Thymus (tissue), 11 donors: Measurements from ENCODE around the gene IZUMO4. TPM values are rescaled to one million over a fixed set of nuclear protein-coding genes. Genes with fewer than 3 reads are reported as not detected.

Source experiments
- DNase-seq, 9 donors: peaks; one replicate each; pipeline ENCODE4 v3.0.0-alpha.2; 2013; ENCODE audit warnings: low spot score in 9 of 9, low read depth in 6 of 9, missing footprints in 1 of 9
- H3K27ac ChIP-seq, 2 donors: one replicate each; pipeline ENCODE4 v1.5.1; 2013; ENCODE audit warnings: control low read depth in 1 of 2, low read depth in 1 of 2, low read length in 1 of 2, mild to moderate bottlenecking in 1 of 2, moderate library complexity in 1 of 2
- H3K27me3 ChIP-seq, 2 donors: one replicate each; pipeline ENCODE4 v1.5.1; 2013; ENCODE audit warnings: low read length in 1 of 2; ENCODE audit not compliant: control insufficient read depth in 2 of 2, insufficient read depth in 1 of 2
- H3K36me3 ChIP-seq, 2 donors: one replicate each; pipeline ENCODE4 v1.5.1; 2013; ENCODE audit warnings: low read length in 1 of 2, mild to moderate bottlenecking in 1 of 2, moderate library complexity in 1 of 2; ENCODE audit not compliant: control insufficient read depth in 2 of 2, insufficient read depth in 2 of 2
- H3K4me1 ChIP-seq, 2 donors: one replicate each; pipeline ENCODE4 v1.5.1; 2013; ENCODE audit warnings: low read length in 2 of 2; ENCODE audit not compliant: control insufficient read depth in 2 of 2, insufficient read depth in 2 of 2
- H3K4me3 ChIP-seq, 2 donors: one replicate each; pipeline ENCODE4 v1.5.1; 2013; ENCODE audit warnings: low read length in 2 of 2, control low read depth in 1 of 2, mild to moderate bottlenecking in 1 of 2
- H3K9me3 ChIP-seq, 2 donors: one replicate each; pipeline ENCODE4 v1.5.1; 2013; ENCODE audit warnings: low read length in 1 of 2, mild to moderate bottlenecking in 1 of 2; ENCODE audit not compliant: control insufficient read depth in 2 of 2, insufficient read depth in 1 of 2
- WGBS: extraction: QIAGEN DNeasy Blood & Tissue Kit; methylation state at CpG from one replicate; pipeline ENCODE4 v1.1.7; 2013; 5-methylcytosine and 5-hydroxymethylcytosine counted together
- polyA plus RNA-seq: library from polyadenylated mRNA; stranded (reverse); fragments of 200-250 nt; gene quantifications from one replicate; pipeline ENCODE4 v1.2.3, GENCODE V29; 2013
- total RNA-seq: library from RNA; stranded (reverse); fragments of 120-200 nt; gene quantifications from one replicate; pipeline ENCODE4 v1.2.4, GENCODE V29; 2013
- donor health status: healthy.

The IZUMO4 gene
- total and polyA plus RNA-seq, 2 donors, result 5.1 to 37.8 TPM

DNA sequence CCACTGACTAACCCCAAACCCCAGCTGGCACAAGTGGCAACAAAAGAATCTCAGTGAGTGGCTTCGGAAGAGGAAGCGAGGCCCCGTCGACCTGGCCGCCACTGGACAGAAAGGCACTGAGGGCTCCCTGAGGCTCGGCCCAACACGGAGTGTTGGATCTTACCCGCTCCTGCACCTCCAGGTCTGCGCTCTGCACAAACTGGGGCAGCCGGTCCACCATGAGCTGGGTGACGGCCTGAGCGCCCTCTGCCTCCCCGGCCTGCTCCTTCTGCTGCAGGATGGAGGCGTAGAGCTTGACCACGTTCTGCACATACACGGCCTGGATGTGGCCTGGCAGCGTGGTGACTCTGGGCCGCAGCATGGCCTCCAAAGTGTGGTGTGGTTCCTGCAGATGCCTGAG lies 21.7 kb downstream of the IZUMO4 start:
- no peak for DNase-seq
- peaks cover 96 to 98% of the 10 kb centered on the region in 2 donors for H3K36me3 ChIP-seq
- no peak overlapping the region for H3K27ac ChIP-seq
- H3K4me3 ChIP-seq, result no peak overlapping the region
- 97% methylated on average over 18 of the region's 18 CpGs for WGBS
- H3K4me1 ChIP-seq, result no peaks in the 10 kb centered on the region
- H3K9me3 ChIP-seq, result no peaks in the 10 kb centered on the region
- no peaks in the 10 kb centered on the region for H3K27me3 ChIP-seq

DNA sequence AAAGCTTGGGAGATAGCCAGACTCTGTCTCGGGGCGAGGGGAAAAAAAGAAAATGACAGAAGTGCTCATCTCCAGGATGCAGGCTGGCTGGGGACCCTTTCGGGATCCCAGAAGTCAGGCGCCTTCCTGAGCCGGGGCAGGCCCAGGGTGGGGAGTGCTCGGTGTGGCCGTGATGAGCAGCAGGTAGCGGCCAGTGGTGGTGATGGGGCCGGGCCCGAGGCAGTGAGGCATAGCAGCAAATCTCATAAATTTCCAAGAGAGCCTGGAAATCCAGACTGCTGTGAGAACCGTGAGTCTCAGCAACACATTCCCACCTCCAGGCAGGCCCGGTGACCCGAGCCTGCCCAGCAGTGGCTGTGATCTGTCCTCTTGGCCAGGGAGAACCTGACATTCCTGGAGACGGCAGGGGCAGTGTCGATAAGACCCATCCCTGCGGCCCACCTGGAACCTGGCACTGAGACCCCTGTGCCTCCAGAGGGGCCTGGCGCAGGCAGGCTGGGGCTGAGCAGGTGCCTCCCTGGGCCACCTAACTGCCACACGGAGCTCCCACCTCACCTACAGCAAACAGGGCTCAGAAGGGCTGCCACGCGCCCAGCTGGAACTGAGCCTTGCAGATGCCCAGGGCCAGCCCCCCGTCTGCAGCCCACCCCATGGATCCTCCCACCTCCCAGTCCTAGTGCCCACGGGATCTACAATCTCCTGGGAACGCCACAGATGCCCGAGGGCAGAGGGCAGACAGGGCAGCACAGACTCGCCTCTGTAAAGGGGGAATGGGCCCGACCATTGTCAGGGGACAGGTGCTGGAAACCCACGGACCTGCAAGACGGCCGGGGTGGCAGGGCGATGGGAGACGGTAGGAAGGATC lies 23.4 kb downstream of the IZUMO4 start:
- H3K27ac ChIP-seq, result no peak overlapping the region
- H3K27me3 ChIP-seq, result no peaks in the 10 kb centered on the region
- H3K36me3 ChIP-seq, result peaks cover 90 to 92% of the 10 kb centered on the region in 2 donors
- H3K4me1 ChIP-seq, result no peaks in the 10 kb centered on the region
- WGBS, result 98% methylated on average over 31 of the region's 31 CpGs
- no peak overlapping the region for H3K4me3 ChIP-seq
- no peaks in the 10 kb centered on the region for H3K9me3 ChIP-seq
- no peak for DNase-seq

DNA sequence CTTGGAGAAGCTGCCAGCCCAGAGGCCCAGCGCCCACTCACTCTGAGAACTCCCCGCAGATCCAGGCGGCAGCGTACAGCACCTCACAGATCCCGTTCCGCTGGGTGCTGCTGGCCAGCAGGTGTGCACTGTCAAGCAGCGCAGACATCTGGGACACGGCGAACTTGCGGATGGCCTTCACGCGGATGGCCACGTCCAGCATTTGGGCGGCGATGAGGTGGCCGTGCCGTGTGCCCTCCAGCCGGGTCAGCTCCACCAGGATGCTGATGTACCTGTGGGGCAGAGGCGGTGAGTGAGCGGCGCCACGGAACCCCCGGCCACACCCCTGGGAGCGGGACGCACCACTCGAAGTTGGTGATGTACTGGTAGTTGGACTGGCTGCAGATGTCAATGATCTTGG lies 24.1 kb downstream of the IZUMO4 start:
- no peaks in the 10 kb centered on the region for H3K4me1 ChIP-seq
- no peak overlapping the region for H3K27ac ChIP-seq
- peaks cover 87% of the 10 kb centered on the region in 2 donors for H3K36me3 ChIP-seq
- DNase-seq, result no peak
- H3K4me3 ChIP-seq, result no peak overlapping the region
- H3K27me3 ChIP-seq, result no peaks in the 10 kb centered on the region
- 99% methylated on average over 26 of the region's 26 CpGs for WGBS
- H3K9me3 ChIP-seq, result no peaks in the 10 kb centered on the region

DNA sequence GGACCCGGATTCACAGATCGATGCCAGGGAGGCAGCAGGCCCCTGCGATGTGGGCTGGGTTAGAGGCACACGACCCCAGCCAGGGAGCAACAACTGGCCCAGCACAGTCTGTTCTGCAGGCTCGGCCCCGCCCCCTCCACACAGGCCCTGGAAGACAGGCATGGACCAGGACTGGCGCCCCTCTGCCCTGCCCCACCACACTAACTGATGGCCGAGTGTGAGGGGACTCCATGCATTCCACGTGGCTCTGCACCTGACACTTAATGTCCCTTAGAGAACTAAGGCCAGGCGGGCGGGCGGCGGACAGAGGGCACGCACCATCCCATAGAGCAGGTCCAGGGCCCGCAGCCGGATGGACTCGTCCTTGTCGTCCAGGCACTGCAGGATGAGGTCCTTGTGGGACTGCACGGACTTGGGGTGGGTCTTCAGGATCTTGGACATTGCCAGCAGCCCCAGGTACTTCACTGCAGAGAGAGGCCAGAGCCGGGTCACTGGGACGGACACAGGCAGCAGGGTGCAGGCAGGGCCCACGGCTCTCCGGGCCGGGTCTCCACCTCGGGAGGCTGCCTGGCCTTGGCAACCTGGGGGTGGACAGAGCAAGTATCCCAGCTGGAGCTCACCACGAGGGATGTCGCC lies 24.8 kb downstream of the IZUMO4 start:
- H3K27me3 ChIP-seq, result no peaks in the 10 kb centered on the region
- H3K4me3 ChIP-seq, result no peak overlapping the region
- no peaks in the 10 kb centered on the region for H3K4me1 ChIP-seq
- DNase-seq, result no peak
- no peak overlapping the region for H3K27ac ChIP-seq
- H3K9me3 ChIP-seq, result no peaks in the 10 kb centered on the region
- H3K36me3 ChIP-seq, result peaks cover 83 to 86% of the 10 kb centered on the region in 2 donors
- WGBS, result 98% methylated on average over 27 of the region's 27 CpGs

DNA sequence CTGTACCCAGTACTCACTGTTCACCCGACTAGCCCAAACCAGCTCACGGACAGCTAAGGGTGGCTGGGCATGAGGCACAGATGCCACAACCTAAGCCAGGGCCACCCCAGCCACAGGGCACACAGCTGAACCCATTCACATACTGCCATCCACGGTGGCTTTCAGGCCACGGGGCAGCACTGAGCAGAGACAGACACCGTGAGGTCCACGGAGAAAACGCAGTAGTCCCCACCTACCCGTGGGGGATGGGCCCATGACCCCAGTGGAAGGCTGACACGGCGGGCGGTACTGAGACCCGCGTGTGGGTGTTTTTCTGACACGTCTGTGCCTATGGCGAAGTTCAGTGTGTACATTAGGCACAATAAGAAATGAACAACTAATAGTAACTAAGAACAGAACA lies 25.5 kb downstream of the IZUMO4 start:
- DNase-seq, result no peak
- WGBS, result 97% methylated on average over 15 of the region's 15 CpGs
- Histone ChIP-seq H3K9me3 (no peaks in the 10 kb centered on the region), H3K36me3 (peaks cover 82 to 86% of the 10 kb centered on the region in 2 donors), H3K4me1 (no peaks in the 10 kb centered on the region), H3K4me3 (no peak overlapping the region), H3K27ac (no peak overlapping the region), H3K27me3 (no peaks in the 10 kb centered on the region)

DNA sequence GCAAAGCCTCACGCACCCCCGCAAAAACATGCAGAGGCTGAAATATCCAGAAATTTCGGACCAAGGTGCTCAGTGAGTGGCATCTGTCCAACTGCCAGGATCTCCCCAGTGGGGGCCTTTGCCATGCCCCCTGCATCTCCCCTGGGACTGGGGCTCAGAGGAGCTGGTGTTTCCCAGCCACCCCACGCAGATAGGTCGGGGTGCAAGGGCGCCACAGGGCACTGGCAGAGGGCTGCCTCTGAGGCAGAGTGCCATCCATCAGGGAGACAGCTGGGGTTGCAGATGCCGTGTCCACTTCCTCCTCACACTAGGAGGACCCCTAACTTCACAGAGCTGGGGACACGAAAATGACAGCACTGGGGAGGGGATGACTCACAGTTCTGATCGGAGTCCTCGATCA lies 26.3 kb downstream of the IZUMO4 start:
- 99% methylated on average over 10 of the region's 10 CpGs for WGBS
- no peak overlapping the region for H3K4me3 ChIP-seq
- DNase-seq, result no peak
- no peaks in the 10 kb centered on the region for H3K9me3 ChIP-seq
- no peaks in the 10 kb centered on the region for H3K27me3 ChIP-seq
- no peaks in the 10 kb centered on the region for H3K4me1 ChIP-seq
- peaks cover 82 to 86% of the 10 kb centered on the region in 2 donors for H3K36me3 ChIP-seq
- H3K27ac ChIP-seq, result no peak overlapping the region

DNA sequence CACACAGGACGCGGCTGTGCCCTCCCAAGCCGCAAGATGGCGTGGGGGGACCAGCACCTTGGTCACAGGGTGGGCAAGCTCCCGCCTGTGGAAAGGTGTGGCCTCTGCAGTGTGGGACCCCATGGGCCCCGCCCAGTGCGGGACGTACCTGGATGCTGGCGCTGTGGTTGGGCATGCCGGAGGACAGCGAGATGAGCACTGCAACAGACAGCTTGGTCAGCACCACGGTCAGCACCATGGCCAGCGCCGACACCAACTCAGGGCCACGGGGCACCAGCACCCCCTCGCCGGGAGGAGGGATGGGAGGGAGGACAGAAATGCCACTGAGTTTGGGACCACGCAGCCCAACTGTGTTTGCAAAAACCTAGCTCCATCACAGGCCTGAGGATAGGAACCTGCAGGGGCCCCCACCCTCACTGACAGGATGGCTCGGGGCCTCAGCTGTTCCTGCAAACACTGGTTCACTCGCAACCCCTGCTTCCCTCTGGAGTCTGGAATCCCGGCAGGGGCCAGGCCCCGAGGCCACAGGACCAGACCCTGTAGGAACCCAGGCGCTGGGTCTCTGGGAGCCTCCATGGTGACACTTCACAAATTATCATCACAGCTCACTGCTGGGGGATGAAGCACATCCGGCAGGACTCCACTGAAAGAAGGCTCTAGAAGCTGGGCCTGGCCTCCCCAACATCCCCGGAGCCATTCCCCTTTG lies 27.1 kb downstream of the IZUMO4 start:
- Histone ChIP-seq H3K36me3 (peaks cover 76 to 81% of the 10 kb centered on the region in 2 donors), H3K27me3 (no peaks in the 10 kb centered on the region), H3K27ac (no peak overlapping the region), H3K4me3 (no peak overlapping the region), H3K9me3 (no peaks in the 10 kb centered on the region), H3K4me1 (no peaks in the 10 kb centered on the region)
- peak in 2 of 9 donors; percentile 18 to 22 for DNase-seq
- WGBS, result 97% methylated on average over 25 of the region's 25 CpGs

DNA sequence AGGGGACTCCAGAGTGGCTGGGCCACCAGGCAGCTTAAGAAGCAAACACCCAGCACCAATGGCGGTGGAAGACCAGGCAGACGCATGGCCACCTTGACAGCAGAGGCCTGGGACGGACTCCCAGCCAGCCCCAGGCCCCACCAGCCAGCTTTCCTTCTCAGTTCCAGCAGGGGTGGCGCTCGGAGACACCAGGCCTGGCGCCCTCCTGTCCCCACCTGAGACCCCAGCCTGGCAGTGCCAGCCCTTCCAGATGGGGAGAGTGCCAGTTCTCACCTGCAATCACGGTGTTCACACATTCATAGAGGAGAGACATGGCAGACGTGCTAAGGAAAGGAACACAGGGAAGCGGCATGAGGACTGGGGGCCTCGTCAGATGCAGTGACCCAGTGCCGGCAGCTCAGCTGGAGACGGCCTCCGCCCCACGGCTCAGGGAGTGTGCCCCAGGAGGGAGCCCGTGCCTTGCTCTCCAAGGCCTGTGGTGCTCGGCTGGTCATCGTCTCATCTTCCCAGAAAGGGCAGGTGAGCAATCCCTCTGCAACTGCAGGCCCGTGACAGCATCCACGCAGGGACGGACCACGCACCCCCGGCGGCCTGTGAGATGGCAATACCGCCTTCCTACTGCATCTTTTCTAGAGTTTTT lies 30.3 kb downstream of the IZUMO4 start:
- WGBS, result 99% methylated on average over 24 of the region's 24 CpGs
- no peak for DNase-seq
- Histone ChIP-seq H3K36me3 (peaks cover 74 to 81% of the 10 kb centered on the region in 2 donors), H3K27me3 (no peaks in the 10 kb centered on the region), H3K27ac (no peak overlapping the region), H3K4me1 (no peaks in the 10 kb centered on the region), H3K9me3 (peaks cover 0 to 5% of the 10 kb centered on the region in 2 donors), H3K4me3 (no peak overlapping the region)
